CD14-positive monocyte (primary cell): ENCODE measurements around the gene RALGDS. TPM values are rescaled to one million over a fixed set of nuclear protein-coding genes. Genes with fewer than 3 reads are reported as not detected.

ENCODE experiments used
- DNase-seq, 3 donors: peaks; one replicate each; pipeline ENCODE4 v3.0.0-alpha.2; 2011 to 2022
- H2AFZ ChIP-seq: 2 replicates; pipeline ENCODE4 v1.6.0; 2012; ENCODE audit warnings: mild to moderate bottlenecking, low read depth, low read length, inconsistent platforms; ENCODE audit not compliant: insufficient read depth, poor library complexity, severe bottlenecking
- H3K27ac ChIP-seq, 2 donors: 1 replicate in 1 of 2; 2 replicates in 1 of 2; pipeline ENCODE4 v1.5.1; 2012 to 2013; ENCODE audit warnings: low read length in 2 of 2, control low read depth in 1 of 2, inconsistent platforms in 1 of 2, low read depth in 1 of 2, mild to moderate bottlenecking in 1 of 2
- H3K27me3 ChIP-seq, 2 donors: one replicate each; pipeline versions ENCODE4 v1.6.0 to v1.6.1; 2011 to 2013; ENCODE audit warnings: low read length in 2 of 2; ENCODE audit not compliant: control insufficient read depth in 2 of 2, insufficient read depth in 2 of 2
- H3K36me3 ChIP-seq, 2 donors: replicated peaks in 1 of 2; 1 replicate in 1 of 2; 2 replicates in 1 of 2; pipeline versions ENCODE4 v1.5.1 to v1.6.1; 2012 to 2013; ENCODE audit warnings: low read length in 2 of 2, control low read depth in 1 of 2, inconsistent platforms in 1 of 2, mild to moderate bottlenecking in 1 of 2; ENCODE audit not compliant: insufficient read depth in 2 of 2, control insufficient read depth in 1 of 2
- H3K4me1 ChIP-seq, 2 donors: 1 replicate in 1 of 2; 2 replicates in 1 of 2; pipeline versions ENCODE4 v1.5.1 to v1.6.1; 2012 to 2013; ENCODE audit warnings: low read length in 2 of 2, control low read depth in 1 of 2, inconsistent platforms in 1 of 2, mild to moderate bottlenecking in 1 of 2, moderate library complexity in 1 of 2; ENCODE audit not compliant: insufficient read depth in 2 of 2, control insufficient read depth in 1 of 2
- H3K4me2 ChIP-seq: replicated peaks from 2 replicates; pipeline ENCODE3; 2012; ENCODE audit warnings: low read length, moderate library complexity, mild to moderate bottlenecking; ENCODE audit not compliant: poor library complexity, severe bottlenecking; ENCODE audit errors: extremely low read depth
- H3K4me3 ChIP-seq, 3 experiments: fragments of 200-600 bp in 1 of 3; sonication (generic) in 1 of 3; replicated peaks in 1 of 3; 1 replicate in 2 of 3; 2 replicates in 1 of 3; pipeline ENCODE4 v1.5.1; 2011 to 2013; ENCODE audit warnings: low read length in 3 of 3, mild to moderate bottlenecking in 3 of 3, control low read depth in 2 of 3, low read depth in 2 of 3, inconsistent platforms in 1 of 3, moderate library complexity in 1 of 3
- H3K79me2 ChIP-seq: 2 replicates; pipeline ENCODE4 v1.6.0; 2012; ENCODE audit warnings: mild to moderate bottlenecking, control low read depth, inconsistent platforms, low read length, moderate library complexity; ENCODE audit not compliant: insufficient read depth
- H3K9ac ChIP-seq: 2 replicates; pipeline ENCODE4 v1.6.0; 2017; ENCODE audit warnings: low read length, mild to moderate bottlenecking; ENCODE audit not compliant: insufficient read depth, poor library complexity, severe bottlenecking
- H3K9me3 ChIP-seq, 2 donors: replicated peaks in 1 of 2; 1 replicate in 1 of 2; 2 replicates in 1 of 2; pipeline versions ENCODE4 v1.5.1 to v1.6.1; 2012 to 2013; ENCODE audit warnings: low read length in 2 of 2, control low read depth in 1 of 2; ENCODE audit not compliant: control insufficient read depth in 1 of 2, insufficient read depth in 1 of 2
- H4K20me1 ChIP-seq: 2 replicates; pipeline ENCODE4 v1.6.0; 2012; ENCODE audit warnings: mild to moderate bottlenecking, low read length, control low read depth, moderate library complexity; ENCODE audit not compliant: insufficient read depth
- H3K27ac Mint-ChIP-seq, 7 donors: one replicate each; pipeline ENCODE4 v1.8.0; 2020; ENCODE audit warnings: mild to moderate bottlenecking in 7 of 7, mixed read lengths in 7 of 7, moderate library complexity in 6 of 7, inconsistent platforms in 2 of 7
- H3K27me3 Mint-ChIP-seq, 3 donors: one replicate each; pipeline ENCODE4 v1.8.0; 2021 to 2022; ENCODE audit warnings: low read depth in 3 of 3, mild to moderate bottlenecking in 3 of 3, mixed read lengths in 3 of 3, moderate library complexity in 3 of 3, inconsistent platforms in 1 of 3
- H3K36me3 Mint-ChIP-seq, 2 donors: one replicate each; pipeline ENCODE4 v1.8.0; 2020; ENCODE audit warnings: mixed read lengths in 2 of 2, inconsistent platforms in 1 of 2, mild to moderate bottlenecking in 1 of 2
- H3K4me1 Mint-ChIP-seq: one replicate; pipeline ENCODE4 v1.8.0; 2020; ENCODE audit warnings: mild to moderate bottlenecking, mixed read lengths
- H3K4me3 Mint-ChIP-seq, 2 donors: one replicate each; pipeline ENCODE4 v1.8.0; 2020; ENCODE audit warnings: mild to moderate bottlenecking in 2 of 2, mixed read lengths in 2 of 2, moderate library complexity in 1 of 2
- H3K9me3 Mint-ChIP-seq, 7 donors: one replicate each; pipeline ENCODE4 v1.8.0; 2020 to 2022; ENCODE audit warnings: mixed read lengths in 7 of 7, mild to moderate bottlenecking in 6 of 7, moderate library complexity in 6 of 7, inconsistent platforms in 2 of 7
- WGBS: methylation state at CpG from one replicate; pipeline ENCODE4 v1.1.5; 2013; ENCODE audit warnings: missing lambda C conversion rate; ENCODE audit not compliant: insufficient coverage; 5-methylcytosine and 5-hydroxymethylcytosine counted together
- intact Hi-C, 2 donors: fragments of 100-400 bp; cut with micrococcal nuclease; formaldehyde crosslinking; loops; one replicate each; pipeline versions ENCODE4 v1.15.0 to v1.15.1; 2023
- polyA plus RNA-seq, 3 donors: library from polyadenylated mRNA; depleted of rRNA in 1 of 3; unstranded in 2 of 3; stranded (reverse) in 1 of 3; fragments of 300-500 nt in 2 of 3; fragments of >200 nt in 1 of 3; fragmentation: Illumina TruSeq in 2 of 3; gene quantifications; 1 replicate in 2 of 3; 2 replicates in 1 of 3; pipeline ENCODE4 v1.2.3, GENCODE V29; 2012 to 2021
- TF ChIP-seq, protein P1 (sequence below): fragments of 200-600 bp; IDR thresholded peaks from one replicate; pipeline ENCODE4 v1.8.0; 2022; ENCODE audit warnings: antibody characterized with exemption, mild to moderate bottlenecking

The RALGDS gene
- polyA plus RNA-seq, 3 donors: 3.5 to 63.8 (median 4.2) TPM

DNA sequence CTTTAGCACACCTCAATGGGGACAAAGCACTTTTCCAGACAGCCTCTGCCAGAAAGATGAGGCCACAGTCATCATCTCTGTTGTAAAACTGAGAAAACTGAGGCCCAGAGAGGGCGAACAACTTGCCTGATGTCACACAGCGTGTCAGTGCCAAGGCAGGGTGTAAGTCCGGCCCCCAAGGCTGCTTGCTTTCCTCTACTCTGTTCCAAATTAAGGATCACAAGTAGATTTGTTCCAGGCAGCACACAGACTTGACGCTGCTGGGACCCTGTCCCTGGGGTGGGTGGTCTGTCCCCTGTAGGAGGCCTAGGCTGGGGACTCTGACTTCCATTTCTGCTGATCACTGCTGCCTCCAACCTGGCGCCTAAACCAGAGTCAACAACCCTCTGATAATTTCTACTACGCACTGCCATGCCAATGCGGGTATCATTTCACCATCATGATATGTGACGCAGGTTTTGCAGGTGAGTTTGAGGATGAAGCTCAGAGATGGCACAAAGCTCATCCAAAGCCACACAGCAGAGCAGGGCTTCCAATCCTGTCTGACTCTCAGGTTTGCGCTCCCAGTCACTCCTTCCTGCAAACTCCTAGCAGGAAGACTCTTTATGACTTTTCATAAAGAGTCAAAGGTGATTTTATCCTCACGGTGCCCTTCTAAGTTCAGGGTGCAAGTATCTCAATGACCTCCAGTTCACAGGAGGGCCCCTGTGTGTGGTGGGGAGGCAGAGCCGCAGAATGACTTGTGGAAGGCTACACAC is 13.5 kb upstream of the RALGDS start:
- H3K9ac ChIP-seq: peak overlapping the region; percentile 46
- H3K79me2 ChIP-seq: peaks cover 3% of the 10 kb centered on the region
- H4K20me1 ChIP-seq: peaks cover 29% of the 10 kb centered on the region
- H3K36me3 Mint-ChIP-seq: peaks cover 3 to 8% of the 10 kb centered on the region in 2 donors
- intact Hi-C loops: no loop called here
- TF ChIP-seq, protein P1, sequence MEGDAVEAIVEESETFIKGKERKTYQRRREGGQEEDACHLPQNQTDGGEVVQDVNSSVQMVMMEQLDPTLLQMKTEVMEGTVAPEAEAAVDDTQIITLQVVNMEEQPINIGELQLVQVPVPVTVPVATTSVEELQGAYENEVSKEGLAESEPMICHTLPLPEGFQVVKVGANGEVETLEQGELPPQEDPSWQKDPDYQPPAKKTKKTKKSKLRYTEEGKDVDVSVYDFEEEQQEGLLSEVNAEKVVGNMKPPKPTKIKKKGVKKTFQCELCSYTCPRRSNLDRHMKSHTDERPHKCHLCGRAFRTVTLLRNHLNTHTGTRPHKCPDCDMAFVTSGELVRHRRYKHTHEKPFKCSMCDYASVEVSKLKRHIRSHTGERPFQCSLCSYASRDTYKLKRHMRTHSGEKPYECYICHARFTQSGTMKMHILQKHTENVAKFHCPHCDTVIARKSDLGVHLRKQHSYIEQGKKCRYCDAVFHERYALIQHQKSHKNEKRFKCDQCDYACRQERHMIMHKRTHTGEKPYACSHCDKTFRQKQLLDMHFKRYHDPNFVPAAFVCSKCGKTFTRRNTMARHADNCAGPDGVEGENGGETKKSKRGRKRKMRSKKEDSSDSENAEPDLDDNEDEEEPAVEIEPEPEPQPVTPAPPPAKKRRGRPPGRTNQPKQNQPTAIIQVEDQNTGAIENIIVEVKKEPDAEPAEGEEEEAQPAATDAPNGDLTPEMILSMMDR: no peak
- no peaks in the 10 kb centered on the region for H3K9me3 Mint-ChIP-seq
- H3K4me2 ChIP-seq: no peak overlapping the region
- H3K27me3 ChIP-seq: no peaks in the 10 kb centered on the region
- H3K4me1 Mint-ChIP-seq: peaks cover 28% of the 10 kb centered on the region
- H3K4me3 ChIP-seq: no peak overlapping the region
- 100% methylated on average over 5 of the region's 11 CpGs for WGBS
- peak overlapping the region; percentile 74 to 95 (median 86) for H3K27ac Mint-ChIP-seq
- no peak for DNase-seq
- H3K27me3 Mint-ChIP-seq: peaks cover 0 to 7% (median 0%) of the 10 kb centered on the region in 3 donors
- no peaks in the 10 kb centered on the region for H3K9me3 ChIP-seq
- no peak overlapping the region for H2AFZ ChIP-seq
- H3K4me3 Mint-ChIP-seq: no peak overlapping the region
- H3K36me3 ChIP-seq: no peaks in the 10 kb centered on the region
- peak overlapping the region; percentile 56 to 72 for H3K27ac ChIP-seq
- peaks cover 10 to 20% of the 10 kb centered on the region in 2 donors for H3K4me1 ChIP-seq

GRCh38 chr9:133133681-133134387 is 12.8 kb upstream of the RALGDS start:
- Histone ChIP-seq H3K27me3 (no peaks in the 10 kb centered on the region), H4K20me1 (peaks cover 24% of the 10 kb centered on the region), H3K4me2 (no peak overlapping the region), H3K9ac (peak overlapping the region; percentile 46), H3K9me3 (no peaks in the 10 kb centered on the region), H3K4me1 (peaks cover 10 to 20% of the 10 kb centered on the region in 2 donors), H3K27ac (peak overlapping the region; percentile 56 to 72), H3K79me2 (peaks cover 3% of the 10 kb centered on the region), H3K36me3 (no peaks in the 10 kb centered on the region), H2AFZ (no peak overlapping the region), H3K4me3 (no peak overlapping the region)
- H3K27me3 Mint-ChIP-seq: peaks cover 0 to 7% (median 0%) of the 10 kb centered on the region in 3 donors
- H3K36me3 Mint-ChIP-seq: peaks cover 3 to 8% of the 10 kb centered on the region in 2 donors
- peak; percentile 78 to 90 (median 90) for DNase-seq
- WGBS: 59% methylated on average over 18 of the region's 21 CpGs
- TF ChIP-seq, protein P1: no peak
- H3K27ac Mint-ChIP-seq: peak overlapping the region; percentile 84 to 96 (median 90)
- H3K9me3 Mint-ChIP-seq: no peaks in the 10 kb centered on the region
- no peak overlapping the region for H3K4me3 Mint-ChIP-seq
- intact Hi-C loops: no loop called here
- peaks cover 28% of the 10 kb centered on the region for H3K4me1 Mint-ChIP-seq
